A549 (cell line): Measurements from ENCODE around the gene ZNF580.

ENCODE experiments used
- CHD4 ChIP-seq: fragments of 200-600 bp; sonication (generic); IDR thresholded peaks from 2 replicates; pipeline ENCODE4 v1.6.1; 2016; ENCODE audit warnings: antibody characterized with exemption, mild to moderate bottlenecking, borderline replicate concordance
- CTCF ChIP-seq: fragments of >200 bp; sonication (Bioruptor Twin); formaldehyde crosslinking; IDR thresholded peaks from 3 replicates; pipeline ENCODE4 v1.5.1; 2016
- HMGXB4 ChIP-seq: fragments of 250-450 bp; sonication (Bioruptor Pico); IDR thresholded peaks from 2 replicates; pipeline ENCODE4 v1.5.0; 2021; ENCODE audit warnings: mild to moderate bottlenecking, moderate library complexity, borderline replicate concordance
- PHF8 ChIP-seq: fragments of 200-600 bp; sonication (generic); IDR thresholded peaks from 2 replicates; pipeline ENCODE4 v1.6.1; 2016; ENCODE audit warnings: low read depth, mild to moderate bottlenecking, antibody characterized with exemption, moderate library complexity, borderline replicate concordance
- POLR2A ChIP-seq: IDR thresholded peaks from 2 replicates; pipeline ENCODE4 v1.6.1; 2012; ENCODE audit warnings: mild to moderate bottlenecking, low read length
- TFCP2L1 ChIP-seq: fragments of 250-450 bp; sonication (Bioruptor Pico); IDR thresholded peaks from 2 replicates; pipeline ENCODE4 v1.5.0; 2021; ENCODE audit warnings: mild to moderate bottlenecking

- TF ChIP-seq POLR2A (no peak), HMGXB4 (CRISPR knock-in tag) (no peak), TFCP2L1 (CRISPR knock-in tag) (no peak), CTCF (no peak), CHD4 (no peak), PHF8 (no peak)
Observed at GRCh38 chr19:55644842-55645511, 4.2 kb downstream of the ZNF580 start.
